Measurements from ENCODE around the gene CYSRT1. TPM values are rescaled to one million over a fixed set of nuclear protein-coding genes. Genes with fewer than 3 reads are reported as not detected.
"Not testable (repeated sequence)": the region's sequence is repeated elsewhere in the genome, so short reads cannot be mapped to it uniquely, and the experiment has no call there.

The CYSRT1 gene
- total and polyA plus RNA-seq, 8 donors: 0.92 to 47.3 (median 3.4) TPM; not detected in 3

GRCh38 chr9:137241490-137242268, 16.7 kb downstream of the CYSRT1 start:
- DNase-seq: peak; percentile 70 to 81
- Histone ChIP-seq H3K36me3 (peaks cover 16 to 22% (median 21%) of the 10 kb centered on the region in 4 donors), H3K9me3 (no peaks in the 10 kb centered on the region), H3K27ac (peak overlapping the region; percentile 90 to 97 (median 94)), H3K4me3 (peak overlapping the region; percentile 73 to 94 (median 82)), H3K27me3 (no peaks in the 10 kb centered on the region), H3K4me1 (peaks cover 38 to 65% (median 63%) of the 10 kb centered on the region in 4 donors)
- 0 to 2% (median 1%) methylated on average over 30 to 83 of the region's 83 CpGs for WGBS, 5 donors
- intact Hi-C loops (cut with DNase I; ENCODE audit: low total_unique reads): no loop called here
- no peak for TF ChIP-seq CTCF (IDR thresholded peaks at IDR 0.05)
- TF ChIP-seq POLR2AphosphoS5 (IDR thresholded peaks at IDR 0.05): no peak
- TF ChIP-seq EP300 (IDR thresholded peaks at IDR 0.05): no peak
- TF ChIP-seq POLR2A (IDR thresholded peaks at IDR 0.05): no peak

DNA sequence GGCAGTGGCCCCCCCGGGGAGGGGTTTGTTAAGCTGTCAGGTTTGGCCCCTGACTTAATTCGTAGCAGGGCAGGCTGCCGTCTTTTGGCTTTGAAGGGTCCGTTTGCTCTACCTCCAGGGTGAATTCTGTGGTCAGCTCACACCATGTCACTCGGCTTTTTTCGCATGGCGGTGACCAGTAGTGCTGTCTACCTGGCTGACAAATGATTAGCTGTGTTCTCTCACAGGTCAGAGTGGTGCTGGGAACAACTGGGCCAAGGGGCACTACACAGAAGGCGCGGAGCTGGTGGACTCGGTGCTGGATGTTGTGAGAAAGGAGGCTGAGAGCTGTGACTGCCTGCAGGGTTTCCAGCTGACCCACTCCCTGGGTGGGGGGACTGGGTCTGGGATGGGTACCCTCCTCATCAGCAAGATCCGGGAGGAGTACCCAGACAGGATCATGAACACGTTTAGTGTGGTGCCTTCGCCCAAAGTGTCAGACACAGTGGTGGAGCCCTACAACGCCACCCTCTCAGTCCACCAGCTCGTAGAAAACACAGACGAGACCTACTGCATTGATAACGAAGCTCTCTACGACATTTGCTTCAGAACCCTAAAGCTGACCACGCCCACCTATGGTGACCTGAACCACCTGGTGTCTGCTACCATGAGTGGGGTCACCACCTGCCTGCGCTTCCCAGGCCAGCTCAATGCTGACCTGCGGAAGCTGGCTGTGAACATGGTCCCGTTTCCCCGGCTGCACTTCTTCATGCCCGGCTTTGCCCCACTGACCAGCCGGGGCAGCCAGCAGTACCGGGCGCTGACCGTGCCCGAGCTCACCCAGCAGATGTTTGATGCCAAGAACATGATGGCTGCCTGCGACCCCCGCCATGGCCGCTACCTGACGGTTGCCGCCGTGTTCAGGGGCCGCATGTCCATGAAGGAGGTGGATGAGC, 17.6 kb downstream of the CYSRT1 start:
- Histone ChIP-seq H3K27me3 (no peaks in the 10 kb centered on the region), H3K4me3 (peak overlapping the region; percentile 73 to 94 (median 82)), H3K4me1 (peaks cover 30 to 57% (median 55%) of the 10 kb centered on the region in 4 donors), H3K9me3 (no peaks in the 10 kb centered on the region), H3K27ac (peak overlapping the region; percentile 82 to 97 (median 92)), H3K36me3 (peaks cover 16 to 22% (median 21%) of the 10 kb centered on the region in 4 donors)
- WGBS, 5 donors: 54 to 69% (median 59%) methylated on average over 35 to 36 of the region's 36 CpGs
- intact Hi-C loops (cut with DNase I; ENCODE audit: low total_unique reads): no loop called here
- peak in 1 of 3 donors; percentile 4 for TF ChIP-seq POLR2AphosphoS5 (IDR thresholded peaks at IDR 0.05)
- TF ChIP-seq EP300 (IDR thresholded peaks at IDR 0.05): no peak
- DNase-seq: no peak

GRCh38 chr9:137243266-137243625, 18.3 kb downstream of the CYSRT1 start:
- H3K27me3 ChIP-seq; H3K27ac ChIP-seq; DNase-seq; H3K9me3 ChIP-seq; intact Hi-C loops (cut with DNase I; ENCODE audit: low total_unique reads): not testable (repeated sequence)
- Histone ChIP-seq H3K4me3 (peak overlapping the region in 3 of 4 donors; percentile 75 to 94 (median 89)), H3K36me3 (peaks cover 16 to 22% (median 21%) of the 10 kb centered on the region in 4 donors), H3K4me1 (peaks cover 28 to 50% (median 48%) of the 10 kb centered on the region in 4 donors)
- 87 to 92% (median 88%) methylated on average over 15 to 18 of the region's 18 CpGs for WGBS, 5 donors

DNA sequence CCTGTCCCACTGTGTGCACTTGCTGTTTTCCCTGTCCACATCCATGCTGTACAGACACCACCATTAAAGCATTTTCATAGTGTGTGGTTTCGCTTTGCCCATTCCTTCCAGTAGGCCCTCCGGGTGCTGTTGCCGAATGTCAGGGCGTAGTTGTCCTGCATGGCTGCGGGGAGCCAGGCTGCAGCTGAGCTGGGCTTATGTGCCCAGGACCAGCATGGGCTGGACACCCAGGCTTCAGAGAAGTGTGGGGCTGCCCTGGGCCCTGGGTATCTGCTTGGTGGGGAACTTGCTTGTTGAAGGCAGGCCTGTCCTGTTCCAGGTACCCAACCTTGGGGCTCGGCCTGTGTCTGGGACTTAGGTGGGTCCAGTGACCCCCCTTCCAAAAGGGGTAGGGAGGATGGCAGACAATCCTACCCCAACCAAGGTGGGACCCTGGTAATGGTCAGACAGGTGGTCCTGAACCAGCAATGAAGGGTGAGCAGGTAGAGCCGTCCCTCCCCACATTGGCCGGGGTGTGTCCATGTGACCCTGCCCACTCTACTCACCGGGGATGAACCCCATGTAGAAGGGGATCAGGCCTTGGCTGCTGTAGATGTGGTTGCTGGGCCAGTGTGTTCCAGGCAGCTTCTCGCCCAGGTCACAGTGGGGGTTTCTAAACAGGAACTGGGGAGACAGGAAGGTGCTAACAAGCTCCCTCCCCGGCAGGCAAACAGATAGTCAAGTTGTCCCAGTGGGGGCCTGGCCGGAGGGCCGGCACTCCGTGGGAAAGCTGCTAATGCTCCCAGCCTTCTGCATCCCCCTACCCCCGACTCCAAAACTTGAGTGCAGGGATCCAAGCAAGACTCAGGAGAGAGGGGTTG, 18.9 kb downstream of the CYSRT1 start:
- H3K27me3 ChIP-seq: no peaks in the 10 kb centered on the region
- no peak overlapping the region for H3K27ac ChIP-seq
- no peaks in the 10 kb centered on the region for H3K9me3 ChIP-seq
- TF ChIP-seq POLR2AphosphoS5 (IDR thresholded peaks at IDR 0.05) (peak in 2 of 3 donors; percentile 21 to 34), POLR2A (IDR thresholded peaks at IDR 0.05) (no peak), CTCF (IDR thresholded peaks at IDR 0.05) (no peak)
- peaks cover 16 to 22% (median 21%) of the 10 kb centered on the region in 4 donors for H3K36me3 ChIP-seq
- DNase-seq: no peak
- peaks cover 28 to 44% (median 42%) of the 10 kb centered on the region in 4 donors for H3K4me1 ChIP-seq
- 58 to 66% (median 62%) methylated on average over 8 to 15 of the region's 15 CpGs for WGBS, 5 donors
- H3K4me3 ChIP-seq: peak overlapping the region in 1 of 4 donors; percentile 12
- intact Hi-C loops (cut with DNase I; ENCODE audit: low total_unique reads): no loop called here
